CD1c-positive myeloid dendritic cell (primary cell): ENCODE results near the gene KCTD10.
"Not testable (repeated sequence)": the region's sequence is repeated elsewhere in the genome, so short reads cannot be mapped to it uniquely, and the experiment has no call there.

Experiments
- DNase-seq: peaks from one replicate; pipeline ENCODE4 v3.0.0-alpha.2; 2016; ENCODE audit errors: extremely low spot score

Gene KCTD10

DNA sequence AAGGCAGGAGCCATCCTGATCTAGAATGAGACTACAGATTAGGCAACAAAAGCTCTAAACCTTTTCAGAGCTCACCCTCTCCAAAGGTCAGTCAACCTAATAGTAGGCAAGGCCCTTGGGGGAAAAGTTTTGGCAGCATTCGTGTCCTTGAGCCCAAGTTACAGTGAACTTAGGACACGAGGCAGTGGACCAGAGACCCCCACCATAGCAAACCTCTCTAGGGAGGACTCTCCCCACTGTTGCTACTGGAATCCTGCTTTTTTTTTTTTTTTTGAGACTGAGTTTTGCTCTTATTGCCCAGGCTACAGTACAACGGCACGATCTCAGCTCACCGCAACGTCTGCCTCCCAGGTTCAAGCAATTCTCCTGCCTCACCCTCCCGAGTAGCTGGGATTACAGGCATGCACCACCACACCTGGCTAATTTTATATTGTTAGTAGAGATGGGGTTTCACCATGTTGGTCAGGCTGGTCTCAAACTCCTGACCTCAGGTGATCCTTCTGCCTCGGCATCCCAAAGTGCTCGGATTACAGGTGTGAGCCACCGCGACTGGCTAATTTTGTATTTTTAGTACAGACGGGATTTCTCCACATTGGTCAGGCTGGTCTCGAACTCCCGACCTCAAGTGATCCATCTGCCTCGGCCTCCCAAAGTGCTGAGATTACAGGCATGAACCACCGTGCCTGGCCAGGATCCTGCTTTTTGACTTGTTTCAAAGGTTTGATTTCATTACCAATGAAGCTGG is 3.4 kb downstream of the KCTD10 start:
- not testable (repeated sequence) for DNase-seq

DNA sequence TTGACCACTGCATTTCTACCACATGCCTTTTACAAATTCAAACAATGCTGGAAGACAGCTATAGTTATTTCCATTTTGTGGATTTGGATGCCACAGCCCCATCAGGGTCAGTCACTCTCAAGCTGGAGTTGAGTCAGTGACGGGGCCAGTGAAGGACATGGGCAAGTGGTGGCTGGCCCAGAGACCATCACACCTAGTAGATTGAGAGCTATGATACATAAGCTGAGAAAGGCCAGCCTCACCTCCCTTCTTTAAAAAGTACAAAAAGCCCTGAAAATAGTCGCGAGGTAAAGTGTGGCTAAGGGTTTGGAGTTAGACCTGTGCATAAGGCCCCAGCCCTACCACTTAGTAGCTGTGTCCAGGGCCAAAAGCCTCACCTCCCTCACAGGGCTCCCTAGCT is 4.1 kb downstream of the KCTD10 start:
- no peak for DNase-seq

DNA sequence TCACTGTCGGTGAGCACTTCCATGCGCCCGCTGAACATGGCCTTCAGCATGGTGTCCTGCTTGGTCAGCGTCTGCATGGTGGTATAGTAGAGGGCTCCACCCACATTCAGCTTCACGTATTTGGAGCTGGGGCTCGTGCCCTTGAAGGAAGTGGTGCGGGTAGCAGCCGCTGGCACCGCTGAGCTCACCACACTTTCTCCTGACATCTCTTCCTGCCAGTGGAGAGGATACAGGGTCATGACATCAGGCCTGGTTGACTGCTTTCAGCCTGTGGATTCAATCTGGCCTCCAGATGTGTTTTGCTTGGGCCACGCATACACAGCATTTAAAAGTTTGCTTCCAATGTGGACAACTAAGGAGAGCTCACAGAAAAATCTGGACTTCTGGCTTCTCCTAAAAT is 7.6 kb downstream of the KCTD10 start:
- no peak for DNase-seq

DNA sequence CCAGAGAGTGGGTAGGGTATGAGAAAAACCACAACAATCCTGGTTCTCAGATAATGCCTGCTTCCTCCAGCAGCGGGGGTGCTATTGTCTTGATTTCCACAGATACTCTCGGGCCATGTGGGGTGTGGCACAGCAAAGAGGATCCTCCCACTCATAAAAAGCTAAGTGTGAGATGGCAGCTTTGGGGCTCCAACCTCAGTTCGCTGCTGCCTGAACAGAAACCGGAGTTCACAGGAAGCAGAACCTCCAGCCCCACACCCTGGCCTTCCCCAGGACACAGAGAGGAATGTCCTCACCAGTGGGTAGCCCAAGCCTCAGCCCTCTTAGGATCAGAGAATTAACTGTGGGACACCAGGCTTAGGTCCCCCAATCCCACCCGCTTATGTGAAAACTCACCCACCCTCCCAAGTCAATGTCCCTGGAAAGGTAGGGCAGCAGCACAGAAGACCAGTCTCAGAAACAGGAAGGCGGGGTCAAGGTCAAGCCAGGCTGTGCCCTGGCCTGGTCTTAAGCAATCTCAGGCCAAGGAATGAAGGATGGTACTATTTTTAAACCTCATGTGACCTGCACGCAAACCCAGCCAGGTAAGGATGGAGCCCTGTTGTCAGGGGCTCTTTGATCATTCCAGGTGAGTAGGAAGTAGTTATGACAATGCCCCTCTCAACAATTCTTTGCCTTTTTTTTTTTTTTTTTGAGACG is 9.0 kb downstream of the KCTD10 start:
- peak; percentile 89 for DNase-seq

DNA sequence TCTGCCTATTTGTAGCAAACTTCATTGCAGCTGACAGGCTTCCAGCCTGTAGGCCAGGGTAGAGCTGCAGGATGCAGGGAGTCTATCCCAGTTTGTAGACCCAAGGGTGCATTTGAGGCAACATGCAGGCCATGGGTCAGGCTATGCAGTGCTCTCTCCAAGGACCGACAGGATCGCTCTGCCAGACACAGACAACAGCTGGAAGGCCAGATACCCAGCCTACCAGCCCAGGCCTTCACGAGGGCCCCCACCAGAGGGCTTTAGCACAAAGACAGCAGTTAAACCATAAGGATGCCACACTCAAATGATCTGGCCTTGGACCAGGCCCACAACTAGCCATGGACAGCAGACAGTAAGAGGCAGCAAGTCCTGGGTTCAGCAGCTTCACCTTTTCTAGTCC is 10.3 kb downstream of the KCTD10 start:
- DNase-seq: no peak

DNA sequence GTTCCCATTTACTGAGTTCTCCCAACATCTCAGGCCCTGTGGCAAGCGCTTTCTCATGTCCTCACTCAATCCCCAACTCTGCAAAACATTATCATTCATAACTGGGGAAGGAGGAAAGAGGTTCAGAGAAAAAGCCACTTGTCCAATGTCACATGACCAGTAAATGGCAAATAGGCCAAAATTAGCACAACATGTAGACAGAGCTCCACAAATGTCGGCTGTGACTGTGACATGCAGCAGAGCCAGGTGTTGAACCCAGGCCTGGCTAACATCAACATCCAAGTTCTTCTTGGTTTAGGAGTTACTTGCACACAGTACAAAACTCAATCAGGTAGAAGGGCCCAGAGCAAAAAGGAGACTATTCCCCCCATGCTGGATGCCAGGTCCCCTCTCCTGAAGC is 10.8 kb downstream of the KCTD10 start:
- no peak for DNase-seq

DNA sequence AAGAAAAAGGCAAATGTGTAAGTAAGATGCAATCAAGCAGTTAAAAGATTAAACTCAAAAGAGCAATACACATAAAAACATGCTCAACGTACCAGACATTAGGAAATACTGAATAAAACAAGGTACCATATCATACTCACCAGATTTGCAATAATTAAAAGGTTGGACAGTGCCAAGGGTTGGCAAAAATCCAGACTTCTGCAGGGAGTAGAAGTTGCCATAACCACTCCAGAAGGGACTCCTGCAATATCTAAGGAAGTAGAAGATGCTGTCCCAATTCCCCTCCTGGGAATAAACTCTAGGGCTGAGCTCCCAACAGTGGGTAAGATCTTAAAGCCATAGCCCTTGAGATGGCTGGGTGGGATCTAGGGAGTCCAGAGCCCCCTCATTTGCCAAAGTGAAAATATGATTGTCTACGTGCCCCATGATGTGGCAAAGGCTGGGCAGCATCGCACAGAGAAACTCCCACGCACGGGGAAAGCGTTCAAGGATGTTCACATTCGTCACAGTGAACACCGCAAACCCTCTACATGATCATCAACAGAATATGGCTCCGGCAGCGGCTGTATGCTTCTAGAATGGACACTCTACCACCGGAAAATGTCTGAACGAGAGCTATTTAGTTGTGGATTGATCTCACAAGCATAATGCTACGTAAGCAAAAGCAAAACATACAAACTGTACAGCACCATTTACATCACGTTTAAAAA is 12.3 kb downstream of the KCTD10 start:
- no peak for DNase-seq

DNA sequence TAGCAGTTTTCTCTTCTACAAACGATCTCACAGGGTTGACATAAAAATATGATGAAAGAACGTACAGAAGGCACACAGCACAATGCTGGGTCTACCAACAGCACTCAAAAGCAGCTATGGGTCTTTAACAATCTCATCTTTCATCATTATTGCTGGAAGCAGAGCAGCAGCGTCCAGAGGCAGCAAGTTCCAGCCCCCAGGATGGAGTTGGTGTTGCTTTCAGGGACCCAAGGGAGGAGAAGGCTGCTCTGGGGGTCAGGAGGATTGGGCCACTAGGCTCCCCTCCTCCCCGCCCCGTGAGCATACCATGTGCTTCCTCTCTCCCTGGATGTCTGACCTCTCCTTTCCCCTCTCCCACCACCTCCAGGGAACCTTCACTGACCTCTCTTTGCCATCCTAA is 13.3 kb downstream of the KCTD10 start:
- DNase-seq: no peak

DNA sequence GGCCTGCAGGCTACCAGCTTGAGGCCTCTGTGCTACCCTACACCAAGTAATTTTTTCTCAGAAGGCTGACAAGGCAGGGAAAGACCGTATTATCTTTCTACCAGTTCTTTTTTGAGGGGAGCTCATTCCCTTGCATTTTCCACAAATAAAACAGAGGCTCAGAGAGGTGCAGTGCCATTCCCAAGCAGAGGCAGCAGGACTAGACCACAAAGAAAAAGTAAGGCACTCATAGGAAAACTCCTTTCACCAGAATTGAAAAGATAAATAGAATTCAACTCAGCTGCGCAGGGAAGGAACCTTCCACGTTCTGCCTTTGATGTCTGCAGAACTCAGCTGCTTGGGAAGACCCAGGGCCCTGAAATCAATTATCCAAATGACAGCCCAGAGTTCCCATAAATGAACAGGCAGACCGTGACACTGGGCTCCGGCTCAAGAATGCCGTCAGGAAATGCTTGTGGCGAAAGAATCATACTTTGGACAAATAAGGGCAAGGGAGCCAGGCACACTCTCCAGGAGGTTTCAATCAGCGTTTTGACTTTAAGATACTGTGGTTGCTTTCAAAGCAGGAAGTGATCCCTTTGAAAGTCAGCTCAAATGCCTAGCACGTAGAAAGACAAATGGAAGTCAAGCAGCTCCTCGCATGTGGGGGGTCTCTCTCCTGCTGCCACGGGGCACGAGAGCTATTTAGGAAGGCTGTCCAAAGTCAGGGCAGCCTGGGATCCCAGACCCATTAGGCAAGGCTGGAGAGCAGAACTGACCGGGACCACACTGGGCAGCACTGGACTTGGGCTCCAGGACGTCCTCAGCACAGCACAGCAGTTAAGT is 14.0 kb downstream of the KCTD10 start:
- peak; percentile 55 for DNase-seq

DNA sequence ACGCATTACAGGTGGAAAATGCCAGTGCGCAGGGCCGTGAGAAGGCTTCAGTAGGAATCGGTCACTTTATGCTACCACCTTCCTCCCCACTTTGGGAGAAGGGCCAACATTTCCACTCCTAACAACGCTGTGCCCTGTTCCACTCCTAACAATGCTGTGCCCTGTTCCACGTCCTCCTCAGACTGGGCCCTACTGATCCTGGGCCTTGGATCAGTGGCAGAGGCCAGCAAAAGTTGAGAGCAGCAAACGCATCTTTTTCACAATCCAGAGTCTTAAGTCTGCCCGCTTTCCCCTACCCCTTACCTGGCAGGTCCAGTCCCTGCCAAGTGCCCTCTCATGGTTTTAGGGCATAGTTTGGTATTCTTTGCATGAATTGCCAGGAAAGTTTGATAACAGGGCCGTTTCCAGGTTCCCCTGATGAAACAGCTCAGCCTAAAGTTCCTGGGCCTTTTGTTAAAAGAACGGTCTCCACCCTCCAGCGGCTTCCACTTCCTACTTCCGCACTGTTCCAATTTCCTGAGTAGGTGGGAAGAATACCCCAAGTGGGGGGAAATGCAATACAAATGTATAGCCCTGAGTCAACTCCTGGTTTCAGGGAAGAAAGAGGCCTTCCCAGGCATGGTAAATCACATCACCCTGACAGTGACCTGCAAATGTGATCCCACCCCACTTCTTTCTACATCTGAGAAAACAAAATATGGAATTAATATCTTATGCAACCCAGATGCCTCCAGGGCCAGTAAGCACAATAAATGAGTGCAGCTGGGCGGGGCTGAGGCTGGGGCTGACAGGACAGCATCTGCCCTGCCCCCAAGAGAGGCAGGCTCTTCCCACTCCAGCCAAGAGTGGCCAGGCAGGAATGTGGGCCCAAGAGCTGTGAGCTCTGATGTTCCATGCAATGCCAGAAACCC is 15.0 kb downstream of the KCTD10 start:
- peak; percentile 40 for DNase-seq

DNA sequence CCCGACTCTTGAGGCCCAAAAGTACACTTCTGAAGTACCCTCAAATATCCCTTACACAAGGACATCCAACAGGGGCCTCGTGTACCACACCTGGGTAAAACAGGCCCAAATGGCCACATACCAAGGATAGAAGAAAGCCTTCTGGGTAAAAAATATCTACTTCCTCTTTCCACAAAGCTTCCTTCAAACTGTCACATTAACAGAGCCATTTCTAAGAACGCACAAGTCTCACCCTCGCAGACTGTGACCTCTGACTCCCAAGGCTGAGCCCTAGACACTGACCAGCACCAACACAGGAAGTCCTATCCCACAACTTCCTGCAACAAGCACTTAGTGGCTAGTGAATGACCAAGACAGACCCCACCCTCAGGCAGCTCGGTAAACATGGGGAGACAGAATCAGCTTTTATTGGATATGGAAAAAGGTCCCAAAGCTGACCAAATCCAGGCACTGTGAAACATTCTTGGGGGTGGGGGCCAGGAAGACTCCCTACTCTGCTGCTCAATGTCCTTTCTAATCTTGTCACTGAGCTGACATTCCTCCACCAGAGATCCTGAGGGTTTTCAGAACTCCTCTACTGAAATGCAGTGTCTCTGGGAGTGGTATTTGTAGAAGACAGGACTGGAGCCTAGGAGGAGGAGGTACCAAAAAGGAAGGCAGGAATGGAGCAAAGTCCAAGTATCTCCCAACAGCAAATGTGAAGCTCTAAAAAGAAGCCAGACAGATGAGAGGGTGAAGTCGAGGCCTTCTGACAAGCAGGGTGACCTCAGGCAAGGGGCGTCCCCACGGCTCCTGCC is 15.9 kb downstream of the KCTD10 start:
- peak; percentile 82 for DNase-seq

DNA sequence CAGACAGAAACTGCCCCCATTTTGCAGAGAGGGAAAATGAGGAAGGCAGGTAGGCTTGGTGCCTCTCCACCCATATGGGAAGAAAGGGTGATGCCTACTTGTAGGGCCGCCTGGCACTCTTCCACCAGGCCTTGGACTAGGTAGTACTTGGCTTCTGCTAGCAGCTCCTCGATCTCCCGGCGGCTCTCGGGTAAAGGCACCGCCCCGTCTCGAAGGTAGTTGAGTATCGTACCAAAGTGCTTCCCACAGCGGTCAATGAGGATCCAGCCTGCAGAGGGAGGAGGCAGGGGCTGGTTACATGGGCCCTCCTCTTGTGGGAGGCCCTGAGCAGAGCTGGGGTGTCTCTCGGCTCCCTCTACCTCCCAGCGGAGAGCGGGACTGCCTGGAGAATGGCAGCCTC is 16.6 kb downstream of the KCTD10 start:
- no peak for DNase-seq

DNA sequence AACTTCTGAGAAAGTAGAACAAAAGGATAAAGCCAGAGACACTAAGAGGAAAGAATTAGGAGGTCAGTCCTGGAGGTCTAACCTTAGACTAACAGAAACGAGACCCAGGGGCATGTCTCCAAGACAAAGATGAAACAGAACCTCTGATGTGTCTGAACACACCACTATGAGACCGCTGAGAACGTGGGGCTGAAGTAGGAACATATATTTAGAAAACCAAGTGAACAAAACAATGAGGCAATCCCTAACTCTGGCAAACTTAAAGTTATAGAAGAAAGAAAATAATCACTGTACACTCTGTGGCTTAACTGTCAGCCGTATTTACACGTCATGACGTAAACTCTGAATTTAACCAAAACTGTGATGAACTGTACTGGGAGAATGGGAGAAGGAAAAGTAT is 17.9 kb downstream of the KCTD10 start:
- DNase-seq: no peak

DNA sequence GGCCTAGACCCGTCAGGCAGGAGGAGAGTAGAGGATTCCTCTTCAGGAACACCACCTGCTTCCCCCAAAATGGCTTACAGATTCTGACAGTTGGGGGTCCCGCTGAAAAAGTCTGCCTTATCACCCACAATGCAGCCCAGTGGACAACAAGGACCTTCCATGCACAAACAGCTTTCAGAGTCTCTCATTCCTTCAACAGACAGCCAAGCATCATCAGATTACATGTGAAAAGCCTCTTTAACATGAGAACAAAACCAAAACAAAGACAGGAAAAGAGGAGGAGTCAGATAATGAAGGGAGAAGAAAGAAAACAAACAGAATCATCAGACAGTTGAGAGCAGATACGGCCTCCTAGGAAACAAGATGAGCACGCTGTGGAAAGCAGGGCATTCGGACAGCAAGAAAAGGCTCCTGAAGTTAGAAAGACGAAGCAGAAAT is 18.3 kb downstream of the KCTD10 start:
- no peak for DNase-seq

DNA sequence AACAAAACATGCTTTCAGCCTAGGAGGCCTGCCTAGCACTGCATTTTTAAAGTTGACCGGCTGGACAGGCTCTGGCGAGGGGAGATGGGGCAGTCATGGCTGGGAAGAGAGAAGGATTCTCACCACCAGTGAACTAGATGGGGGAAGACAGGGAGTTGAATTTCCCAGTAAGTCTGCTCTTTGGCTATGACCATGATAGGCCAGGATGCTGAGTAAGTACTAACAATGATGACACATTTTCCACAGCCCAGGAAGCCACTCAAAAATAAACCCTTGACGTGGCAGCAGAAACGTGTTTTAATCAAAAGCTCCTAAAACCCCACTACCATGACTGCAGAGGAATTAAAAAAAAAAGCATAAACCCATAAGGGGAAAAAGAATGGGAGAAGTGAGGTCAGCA is 19.0 kb downstream of the KCTD10 start:
- no peak for DNase-seq

DNA sequence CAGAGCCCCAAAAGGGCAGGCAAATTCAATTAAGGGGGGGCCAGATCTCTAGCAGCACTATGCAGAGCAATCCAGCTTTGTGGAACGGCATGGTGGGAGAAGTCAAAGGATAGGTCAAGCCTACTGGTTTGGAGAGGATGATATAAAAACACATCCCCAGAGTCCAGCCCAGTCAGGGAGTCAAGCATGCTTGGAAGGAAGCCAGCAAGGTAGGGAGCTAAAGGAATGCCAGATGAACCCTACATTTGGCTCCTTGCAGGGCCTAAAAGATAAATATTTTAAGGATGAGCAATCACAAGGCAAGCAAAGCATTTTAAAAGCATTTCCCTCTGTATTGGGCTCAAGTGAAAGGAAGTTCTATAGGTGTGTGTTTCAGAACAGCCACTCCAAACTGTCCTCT is 21.4 kb downstream of the KCTD10 start:
- no peak for DNase-seq

DNA sequence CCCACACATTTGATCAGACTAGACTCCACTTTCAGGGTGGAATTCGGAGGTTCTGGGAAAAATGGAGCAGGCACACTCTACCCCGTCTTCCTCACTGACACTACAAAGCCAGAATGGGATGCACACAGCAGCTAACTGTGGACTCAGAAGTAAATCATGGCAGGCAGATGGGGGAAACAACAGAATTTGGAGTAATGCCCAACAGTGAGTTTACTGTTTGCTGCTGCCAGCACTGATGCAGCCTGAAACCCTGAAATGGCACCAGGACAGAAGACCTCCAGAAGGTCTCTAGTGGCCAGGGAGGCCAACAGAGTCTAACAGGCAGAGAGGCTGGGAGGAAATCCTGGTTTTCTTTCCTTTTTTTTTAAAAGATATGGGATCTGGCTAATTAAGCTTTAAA is 24.6 kb downstream of the KCTD10 start:
- no peak for DNase-seq

DNA sequence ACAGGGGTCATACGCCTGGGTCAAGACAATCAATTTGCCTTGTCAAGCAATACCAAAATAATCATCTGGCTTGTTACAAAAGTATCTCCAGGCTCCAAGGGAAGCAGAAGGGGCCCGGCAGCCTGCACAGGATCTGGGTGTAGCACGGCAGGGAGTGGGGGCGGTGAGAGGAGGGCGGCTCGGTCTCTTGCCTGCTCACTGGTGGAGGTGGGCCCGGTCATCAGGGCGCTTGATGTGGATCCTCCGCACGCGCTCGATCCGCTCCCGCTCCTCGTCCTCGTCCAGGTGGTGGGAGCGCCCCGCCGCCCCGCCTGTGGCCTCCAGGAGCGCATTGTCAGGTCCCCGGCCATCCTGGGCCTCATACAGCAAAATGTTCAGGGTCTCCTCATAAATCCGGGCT is 25.7 kb downstream of the KCTD10 start:
- no peak for DNase-seq

DNA sequence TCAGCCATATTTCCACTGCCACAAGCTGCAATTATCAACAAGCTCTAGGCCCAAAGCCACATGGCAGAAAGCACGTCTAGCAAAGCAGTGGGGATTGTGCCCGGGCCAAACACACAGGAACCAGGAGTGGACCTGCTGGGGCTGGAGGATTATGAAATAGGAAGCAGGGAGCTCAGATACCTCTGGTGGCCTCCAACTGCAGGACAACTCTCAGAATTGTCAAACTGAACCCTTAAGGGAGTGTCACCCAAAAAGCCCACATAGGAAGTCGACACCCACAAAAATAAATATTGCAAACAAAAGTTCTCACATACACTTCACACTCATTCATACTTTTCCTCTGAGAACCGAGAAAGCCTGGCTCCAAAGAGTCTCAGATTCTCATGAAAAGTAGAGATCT is 26.1 kb downstream of the KCTD10 start:
- DNase-seq: no peak

DNA sequence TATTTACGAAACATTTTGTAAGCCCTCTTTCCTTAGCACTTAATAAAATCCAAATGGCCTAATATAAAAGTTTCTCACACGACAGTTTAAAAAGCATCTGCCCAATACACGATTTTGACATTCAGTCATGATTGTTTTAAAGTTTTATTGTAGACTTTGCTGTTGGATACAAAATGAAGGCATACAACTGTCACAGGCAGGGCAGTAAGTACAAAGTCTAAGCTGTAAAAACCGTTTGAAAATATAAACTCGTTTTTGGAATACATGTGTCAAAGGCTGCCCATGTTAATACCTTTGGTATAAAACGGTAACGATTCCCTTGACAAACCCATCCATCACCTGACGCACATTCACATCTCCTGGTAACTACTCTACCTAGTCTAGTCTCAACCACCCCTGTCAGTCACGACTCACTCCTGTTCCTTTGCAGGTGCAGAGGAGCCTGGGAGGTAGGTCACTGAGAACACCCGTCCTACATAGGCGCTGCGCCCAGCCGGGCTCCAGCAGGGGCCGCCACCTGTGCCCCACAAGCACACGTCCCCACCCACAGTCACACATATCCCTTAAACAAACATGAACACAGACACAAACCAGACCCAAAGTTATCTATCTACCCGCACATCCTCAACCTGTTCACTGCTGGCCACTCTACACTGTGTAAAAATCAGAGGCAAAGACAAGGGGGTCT is 27.1 kb downstream of the KCTD10 start:
- no peak for DNase-seq
